H9 (cell line): ENCODE measurements around the gene ZNF534. TPM values are rescaled to one million over a fixed set of nuclear protein-coding genes. Genes with fewer than 3 reads are reported as not detected.

Experiments
- DNase-seq: peaks from one replicate; pipeline ENCODE4 v3.0.0-alpha.2; 2017
- H2AFZ ChIP-seq: one replicate; pipeline ENCODE4 v1.6.1; 2013; ENCODE audit warnings: mild to moderate bottlenecking, low read length, control low read depth, moderate library complexity
- H2AK5ac ChIP-seq: 2 replicates; pipeline ENCODE4 v1.6.1; 2013; ENCODE audit warnings: low read length, control low read depth, mixed read lengths; ENCODE audit not compliant: insufficient read length
- H2BK120ac ChIP-seq: one replicate; pipeline ENCODE4 v1.6.1; 2013; ENCODE audit warnings: low read depth, mild to moderate bottlenecking, low read length, control low read depth, inconsistent platforms; ENCODE audit not compliant: poor library complexity, severe bottlenecking
- H2BK12ac ChIP-seq: 2 replicates; pipeline ENCODE4 v1.6.1; 2013; ENCODE audit warnings: low read length, control low read depth, mixed read lengths, low read depth; ENCODE audit not compliant: insufficient read length
- H2BK15ac ChIP-seq: 2 replicates; pipeline ENCODE4 v1.6.1; 2013; ENCODE audit warnings: low read depth, low read length, control low read depth
- H2BK20ac ChIP-seq: one replicate; pipeline ENCODE4 v1.6.1; 2013; ENCODE audit warnings: low read depth, mild to moderate bottlenecking, low read length, control low read depth, inconsistent platforms; ENCODE audit not compliant: poor library complexity, severe bottlenecking
- H2BK5ac ChIP-seq: 2 replicates; pipeline ENCODE4 v1.6.1; 2013; ENCODE audit warnings: low read length, control low read depth, mixed read lengths; ENCODE audit not compliant: insufficient read length
- H3K14ac ChIP-seq: 2 replicates; pipeline ENCODE4 v1.6.1; 2013; ENCODE audit warnings: low read length, control low read depth; ENCODE audit not compliant: insufficient read depth
- H3K18ac ChIP-seq: 2 replicates; pipeline ENCODE4 v1.6.1; 2013; ENCODE audit warnings: low read depth, mild to moderate bottlenecking, mixed read lengths, low read length, control low read depth; ENCODE audit not compliant: insufficient read length
- H3K23ac ChIP-seq: 2 replicates; pipeline ENCODE4 v1.6.1; 2013; ENCODE audit warnings: low read length, control low read depth, mixed read lengths, low read depth; ENCODE audit not compliant: insufficient read length
- H3K23me2 ChIP-seq: 2 replicates; pipeline ENCODE4 v1.6.1; 2013; ENCODE audit warnings: low read depth, mild to moderate bottlenecking, mixed read lengths, low read length, control low read depth; ENCODE audit not compliant: insufficient read length, poor library complexity, severe bottlenecking
- H3K27ac ChIP-seq: 2 replicates; pipeline ENCODE4 v1.5.1; 2013; ENCODE audit warnings: low read length, control low read depth, mixed read lengths, low read depth; ENCODE audit not compliant: insufficient read length
- H3K27me3 ChIP-seq: 2 replicates; pipeline ENCODE4 v1.6.1; 2013; ENCODE audit warnings: low read length, control low read depth, inconsistent platforms; ENCODE audit not compliant: insufficient read depth
- H3K4ac ChIP-seq: 2 replicates; pipeline ENCODE4 v1.6.1; 2013; ENCODE audit warnings: low read depth, mild to moderate bottlenecking, control low read depth, inconsistent platforms, low read length, moderate library complexity
- H3K4me1 ChIP-seq: 2 replicates; pipeline ENCODE4 v1.6.1; 2013; ENCODE audit warnings: low read length, control low read depth, inconsistent platforms; ENCODE audit not compliant: insufficient read depth
- H3K4me2 ChIP-seq: 2 replicates; pipeline ENCODE4 v1.6.1; 2013; ENCODE audit warnings: low read length, control low read depth, mixed read lengths; ENCODE audit not compliant: insufficient read length, insufficient read depth
- H3K56ac ChIP-seq: 2 replicates; pipeline ENCODE4 v1.6.1; 2013; ENCODE audit warnings: low read depth, mild to moderate bottlenecking, mixed read lengths, low read length, control low read depth; ENCODE audit not compliant: insufficient read length
- H3K79me1 ChIP-seq: 2 replicates; pipeline ENCODE4 v1.6.1; 2013; ENCODE audit warnings: low read depth, mild to moderate bottlenecking, moderate library complexity, low read length, control low read depth, inconsistent platforms; ENCODE audit not compliant: insufficient read depth, poor library complexity, severe bottlenecking
- H3K79me2 ChIP-seq: 2 replicates; pipeline ENCODE4 v1.6.1; 2013; ENCODE audit warnings: low read length, control low read depth, inconsistent platforms; ENCODE audit not compliant: insufficient read depth
- H3K9ac ChIP-seq: 2 replicates; pipeline ENCODE4 v1.6.1; 2013; ENCODE audit warnings: low read length, control low read depth, mixed read lengths; ENCODE audit not compliant: insufficient read length; ENCODE audit errors: extremely low read depth
- H3K9me3 ChIP-seq: one replicate; pipeline ENCODE4 v1.6.1; 2013; ENCODE audit warnings: low read depth, low read length, inconsistent platforms; ENCODE audit not compliant: control insufficient read depth
- H3T11ph ChIP-seq: one replicate; pipeline ENCODE4 v1.6.1; 2013; ENCODE audit warnings: mild to moderate bottlenecking, low read length, control low read depth, inconsistent platforms
- H4K20me1 ChIP-seq: one replicate; pipeline ENCODE4 v1.6.1; 2013; ENCODE audit not compliant: control insufficient read depth, insufficient read length, insufficient read depth
- H4K5ac ChIP-seq: 2 replicates; pipeline ENCODE4 v1.6.1; 2013; ENCODE audit warnings: low read depth, mild to moderate bottlenecking, mixed read lengths, low read length, control low read depth; ENCODE audit not compliant: insufficient read length
- H4K8ac ChIP-seq: replicated peaks from 2 replicates; pipeline ENCODE4 v1.6.1; 2013; ENCODE audit warnings: low read length, control low read depth, mixed read lengths, low read depth; ENCODE audit not compliant: insufficient read length
- H4K91ac ChIP-seq: 2 replicates; pipeline ENCODE4 v1.6.1; 2013; ENCODE audit warnings: low read depth, mild to moderate bottlenecking, moderate library complexity, mixed read lengths, low read length, control low read depth; ENCODE audit not compliant: insufficient read length
- H3K27ac Mint-ChIP-seq, 3 experiments: 2 replicates in 2 of 3; 3 replicates in 1 of 3; pipeline ENCODE4 v1.8.0; 2020 to 2021; ENCODE audit warnings: mixed read lengths in 3 of 3, mild to moderate bottlenecking in 1 of 3, moderate library complexity in 1 of 3
- H3K27me3 Mint-ChIP-seq: 2 replicates; pipeline ENCODE4 v1.8.0; 2021; ENCODE audit warnings: low read depth, mild to moderate bottlenecking, moderate library complexity, mixed read lengths
- H3K36me3 Mint-ChIP-seq, 3 experiments: 2 replicates in 2 of 3; 3 replicates in 1 of 3; pipeline ENCODE4 v1.8.0; 2020 to 2021; ENCODE audit warnings: low read depth in 3 of 3, mixed read lengths in 3 of 3; ENCODE audit not compliant: insufficient read depth in 1 of 3
- H3K4me1 Mint-ChIP-seq, 2 experiments: 2 replicates each; pipeline ENCODE4 v1.8.0; 2020; ENCODE audit warnings: mixed read lengths in 2 of 2
- H3K4me3 Mint-ChIP-seq, 2 experiments: 2 replicates in 1 of 2; 3 replicates in 1 of 2; pipeline ENCODE4 v1.8.0; 2020 to 2021; ENCODE audit warnings: mild to moderate bottlenecking in 2 of 2, mixed read lengths in 2 of 2, moderate library complexity in 1 of 2
- H3K9me3 Mint-ChIP-seq, 2 experiments: 2 replicates in 1 of 2; 3 replicates in 1 of 2; pipeline ENCODE4 v1.8.0; 2020; ENCODE audit warnings: mild to moderate bottlenecking in 2 of 2, mixed read lengths in 2 of 2, moderate library complexity in 1 of 2
- CTCF ChIP-seq: fragments of 200-600 bp; sonication (generic); conservative IDR thresholded peaks from 3 replicates; pipeline ENCODE4 v1.8.0; 2021; ENCODE audit warnings: antibody characterized with exemption, mild to moderate bottlenecking
- whole genome bisulfite sequencing: extraction: QIAGEN DNeasy Blood & Tissue Kit; methylation state at CpG from one replicate; pipeline ENCODE4 v1.1.7; 2013; ENCODE audit warnings: missing lambda C conversion rate, low lambda C conversion rate, mixed read lengths; ENCODE audit not compliant: insufficient read length; ENCODE audit errors: extremely low coverage; 5-methylcytosine and 5-hydroxymethylcytosine counted together
- total RNA-seq: library from RNA; stranded (reverse); gene quantifications from 2 replicates; pipeline ENCODE4 v1.2.1, GENCODE V29; 2021

The ZNF534 gene
- total RNA-seq, 1 experiment from 2014 or later: not detected

DNA sequence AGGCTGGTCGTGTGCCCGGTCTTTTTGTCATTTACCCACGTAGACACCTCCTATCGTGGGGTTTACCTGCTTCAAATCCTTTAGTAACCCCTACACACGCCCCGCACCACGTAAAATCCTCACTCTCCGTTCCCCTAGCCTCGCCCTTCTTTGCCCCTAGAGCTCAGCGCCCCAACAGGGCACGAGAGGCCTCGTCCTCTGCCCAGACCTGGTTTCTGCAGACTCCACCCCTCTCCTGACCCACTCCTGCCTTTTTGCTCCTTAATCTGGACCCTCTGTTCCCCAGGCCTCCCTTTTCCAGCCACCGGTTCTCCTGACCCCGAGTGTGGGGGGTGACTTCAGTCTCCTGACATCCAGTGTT, 30.9 kb upstream of the ZNF534 start:
- Histone ChIP-seq H2AFZ (peak overlapping the region; percentile 18), H4K5ac (no peak overlapping the region), H3T11ph (no peak overlapping the region), H3K9ac (peak overlapping the region; percentile 52), H4K91ac (no peak overlapping the region), H3K23me2 (peaks cover 10% of the 10 kb centered on the region), H3K27ac (no peak overlapping the region), H4K8ac (no peak overlapping the region), H2AK5ac (no peak overlapping the region), H3K4ac (no peak overlapping the region), H3K4me1 (no peaks in the 10 kb centered on the region), H3K56ac (no peak overlapping the region), H2BK12ac (no peak overlapping the region), H3K27me3 (no peaks in the 10 kb centered on the region; the same call in 1 of the 2 replicates), H3K9me3 (no peaks in the 10 kb centered on the region), H2BK15ac (no peak overlapping the region), H3K4me2 (peak overlapping the region; percentile 49), H4K20me1 (no peaks in the 10 kb centered on the region), H3K14ac (peak overlapping the region; percentile 10; the same call in 1 of the 2 replicates), H2BK20ac (no peak overlapping the region), H3K79me2 (no peaks in the 10 kb centered on the region), H2BK5ac (no peak overlapping the region), H2BK120ac (no peak overlapping the region), H3K79me1 (no peaks in the 10 kb centered on the region), H3K23ac (no peak overlapping the region), H3K18ac (peak overlapping the region; percentile 37)
- peaks cover 0 to 10% of the 10 kb centered on the region in 2 experiments; a peak in 2 of 4 replicates for H3K4me1 Mint-ChIP-seq
- DNase-seq: no peak
- WGBS: no CpG with 5 or more reads among the region's 14 CpGs
- peaks cover 0 to 7% (median 0%) of the 10 kb centered on the region in 3 experiments; a peak in 4 of 7 replicates for H3K36me3 Mint-ChIP-seq
- no peak overlapping the region for H3K27ac Mint-ChIP-seq
- H3K27me3 Mint-ChIP-seq: peaks cover 4% of the 10 kb centered on the region
- H3K4me3 Mint-ChIP-seq: peak overlapping the region in 1 of 2 experiments; percentile 36; a peak in 2 of 5 replicates
- peaks cover 80 to 91% of the 10 kb centered on the region in 2 experiments for H3K9me3 Mint-ChIP-seq
- TF ChIP-seq CTCF: no peak
